ENCODE results near the gene MBD2.

MBD2 gene

GRCh38 chr18:54148678-54149077 is 75.8 kb downstream of the MBD2 start:
- no peak for TF ChIP-seq ZFP30 (CRISPR knock-in tag; IDR thresholded peaks at IDR 0.05)
- TF ChIP-seq PATZ1 (CRISPR knock-in tag; IDR thresholded peaks at IDR 0.05; ENCODE audit: borderline replicate concordance) = no peak
- TF ChIP-seq, protein P1, sequence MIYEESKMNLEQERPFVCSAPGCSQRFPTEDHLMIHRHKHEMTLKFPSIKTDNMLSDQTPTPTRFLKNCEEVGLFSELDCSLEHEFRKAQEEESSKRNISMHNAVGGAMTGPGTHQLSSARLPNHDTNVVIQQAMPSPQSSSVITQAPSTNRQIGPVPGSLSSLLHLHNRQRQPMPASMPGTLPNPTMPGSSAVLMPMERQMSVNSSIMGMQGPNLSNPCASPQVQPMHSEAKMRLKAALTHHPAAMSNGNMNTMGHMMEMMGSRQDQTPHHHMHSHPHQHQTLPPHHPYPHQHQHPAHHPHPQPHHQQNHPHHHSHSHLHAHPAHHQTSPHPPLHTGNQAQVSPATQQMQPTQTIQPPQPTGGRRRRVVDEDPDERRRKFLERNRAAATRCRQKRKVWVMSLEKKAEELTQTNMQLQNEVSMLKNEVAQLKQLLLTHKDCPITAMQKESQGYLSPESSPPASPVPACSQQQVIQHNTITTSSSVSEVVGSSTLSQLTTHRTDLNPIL (CRISPR knock-in tag; IDR thresholded peaks at IDR 0.05; ENCODE audit: low read depth) = no peak
- no peak for TF ChIP-seq ZNF565 (CRISPR knock-in tag; conservative IDR thresholded peaks at IDR 0.05; ENCODE audit: low read depth)
- no peak for TF ChIP-seq CSDC2 (CRISPR knock-in tag; IDR thresholded peaks at IDR 0.05)
- no peak for TF ChIP-seq PPARA (CRISPR knock-in tag; IDR thresholded peaks at IDR 0.05; ENCODE audit: borderline replicate concordance)
- ATAC-seq = peak; percentile 16

DNA sequence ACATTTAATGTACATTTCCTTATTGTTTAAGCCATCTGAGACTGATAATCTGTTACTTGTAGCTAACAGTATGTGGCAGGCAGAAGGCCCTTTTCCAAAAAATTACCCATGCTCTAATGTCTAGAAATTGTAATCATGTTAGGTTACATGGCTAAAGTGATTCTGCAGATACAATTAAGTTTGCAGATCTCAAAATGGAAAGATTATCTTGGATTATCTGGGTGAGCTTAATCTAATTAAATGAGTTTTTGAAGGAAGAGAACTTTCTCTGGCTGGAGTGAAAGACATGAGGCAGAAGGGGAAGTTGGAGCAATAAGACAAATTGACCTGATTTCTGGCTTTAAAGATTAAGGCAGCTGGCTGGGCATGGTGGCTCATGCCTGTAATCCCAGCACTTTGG is 76.3 kb downstream of the MBD2 start:
- TF ChIP-seq, protein P1 (CRISPR knock-in tag; IDR thresholded peaks at IDR 0.05; ENCODE audit: low read depth) = no peak
- TF ChIP-seq ZFP30 (CRISPR knock-in tag; IDR thresholded peaks at IDR 0.05) = no peak
- 0 out of 2 replicates have a peak, but pooled peaks have one; percentile 46 for TF ChIP-seq ISL1 (CRISPR knock-in tag; IDR thresholded peaks at IDR 0.05)
- TF ChIP-seq, protein P2, sequence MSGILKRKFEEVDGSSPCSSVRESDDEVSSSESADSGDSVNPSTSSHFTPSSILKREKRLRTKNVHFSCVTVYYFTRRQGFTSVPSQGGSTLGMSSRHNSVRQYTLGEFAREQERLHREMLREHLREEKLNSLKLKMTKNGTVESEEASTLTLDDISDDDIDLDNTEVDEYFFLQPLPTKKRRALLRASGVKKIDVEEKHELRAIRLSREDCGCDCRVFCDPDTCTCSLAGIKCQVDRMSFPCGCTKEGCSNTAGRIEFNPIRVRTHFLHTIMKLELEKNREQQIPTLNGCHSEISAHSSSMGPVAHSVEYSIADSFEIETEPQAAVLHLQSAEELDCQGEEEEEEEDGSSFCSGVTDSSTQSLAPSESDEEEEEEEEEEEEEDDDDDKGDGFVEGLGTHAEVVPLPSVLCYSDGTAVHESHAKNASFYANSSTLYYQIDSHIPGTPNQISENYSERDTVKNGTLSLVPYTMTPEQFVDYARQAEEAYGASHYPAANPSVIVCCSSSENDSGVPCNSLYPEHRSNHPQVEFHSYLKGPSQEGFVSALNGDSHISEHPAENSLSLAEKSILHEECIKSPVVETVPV (CRISPR knock-in tag; IDR thresholded peaks at IDR 0.05) = no peak
- TF ChIP-seq ZFP3 (CRISPR knock-in tag; IDR thresholded peaks at IDR 0.05) = no peak
- no peak; the same call in 2 of the 3 replicates for ATAC-seq

- TF ChIP-seq, protein P2 (CRISPR knock-in tag; IDR thresholded peaks at IDR 0.05) = no peak
- TF ChIP-seq ARNTL (CRISPR knock-in tag; IDR thresholded peaks at IDR 0.05; ENCODE audit: borderline replicate concordance, low read depth) (no peak), TSHZ2 (CRISPR knock-in tag; IDR thresholded peaks at IDR 0.05) (no peak), TOX (CRISPR knock-in tag; IDR thresholded peaks at IDR 0.05; ENCODE audit: borderline replicate concordance) (no peak), PATZ1 (CRISPR knock-in tag; IDR thresholded peaks at IDR 0.05; ENCODE audit: borderline replicate concordance) (no peak), BACH2 (CRISPR knock-in tag; IDR thresholded peaks at IDR 0.05; ENCODE audit: borderline replicate concordance) (no peak), TCF4 (CRISPR knock-in tag; IDR thresholded peaks at IDR 0.05; ENCODE audit: borderline replicate concordance) (no peak), GLIS3 (CRISPR knock-in tag; IDR thresholded peaks at IDR 0.05) (no peak)
- ATAC-seq = no peak
These were observed 77.0 kb downstream of the MBD2 start for GRCh38 chr18:54147439-54147838.

All from SK-N-SH treated with all-trans-retinoic acid at 6 μM for 48 hours (cell line).